ENCODE results near the gene TMEM139.

DNA sequence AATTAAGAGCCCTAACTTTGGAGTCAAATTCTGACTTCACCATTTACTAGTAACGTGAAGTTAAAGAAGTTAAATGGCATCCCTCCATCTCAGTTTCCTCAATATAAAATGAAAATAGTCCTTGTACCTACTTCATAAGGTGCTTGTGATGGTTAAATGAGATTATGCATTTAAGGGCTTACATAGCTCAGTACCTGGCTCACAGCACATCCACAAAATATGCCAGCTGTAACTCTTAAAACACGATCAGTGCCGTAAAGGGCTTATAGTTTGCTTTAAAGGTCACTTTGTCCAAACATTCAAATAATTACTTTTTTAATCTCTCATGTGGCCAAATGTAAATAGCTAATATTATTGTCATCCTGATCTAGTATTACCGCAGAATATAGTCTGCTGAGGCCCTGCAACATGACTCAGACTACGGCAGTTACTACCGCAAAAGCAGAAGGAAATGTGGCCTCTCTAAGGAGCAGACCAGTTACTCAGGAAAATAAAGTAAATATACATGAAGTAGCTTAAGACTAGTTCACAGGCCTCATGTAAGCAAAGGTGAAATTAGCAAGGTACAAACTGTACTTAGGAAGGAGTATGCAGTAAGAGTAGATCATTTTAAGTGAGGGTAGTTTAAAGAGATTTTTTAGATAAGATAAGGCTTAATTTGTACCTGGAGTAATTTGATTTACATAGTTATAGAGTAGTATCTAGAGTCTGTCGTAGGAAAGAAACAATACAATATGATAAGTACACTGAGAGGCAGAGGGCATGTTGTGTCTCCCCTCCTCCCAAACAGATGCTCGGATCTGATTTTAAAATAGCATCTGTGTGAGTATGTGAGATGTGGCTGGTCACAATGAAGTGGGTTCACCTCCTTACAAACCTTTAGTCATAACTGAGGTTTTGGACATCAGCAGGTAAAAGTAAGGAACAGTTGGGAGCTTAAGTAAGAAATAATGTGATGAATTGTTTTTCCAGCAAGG lies 16.5 kb downstream of the TMEM139 start:
- TF ChIP-seq, protein P1, sequence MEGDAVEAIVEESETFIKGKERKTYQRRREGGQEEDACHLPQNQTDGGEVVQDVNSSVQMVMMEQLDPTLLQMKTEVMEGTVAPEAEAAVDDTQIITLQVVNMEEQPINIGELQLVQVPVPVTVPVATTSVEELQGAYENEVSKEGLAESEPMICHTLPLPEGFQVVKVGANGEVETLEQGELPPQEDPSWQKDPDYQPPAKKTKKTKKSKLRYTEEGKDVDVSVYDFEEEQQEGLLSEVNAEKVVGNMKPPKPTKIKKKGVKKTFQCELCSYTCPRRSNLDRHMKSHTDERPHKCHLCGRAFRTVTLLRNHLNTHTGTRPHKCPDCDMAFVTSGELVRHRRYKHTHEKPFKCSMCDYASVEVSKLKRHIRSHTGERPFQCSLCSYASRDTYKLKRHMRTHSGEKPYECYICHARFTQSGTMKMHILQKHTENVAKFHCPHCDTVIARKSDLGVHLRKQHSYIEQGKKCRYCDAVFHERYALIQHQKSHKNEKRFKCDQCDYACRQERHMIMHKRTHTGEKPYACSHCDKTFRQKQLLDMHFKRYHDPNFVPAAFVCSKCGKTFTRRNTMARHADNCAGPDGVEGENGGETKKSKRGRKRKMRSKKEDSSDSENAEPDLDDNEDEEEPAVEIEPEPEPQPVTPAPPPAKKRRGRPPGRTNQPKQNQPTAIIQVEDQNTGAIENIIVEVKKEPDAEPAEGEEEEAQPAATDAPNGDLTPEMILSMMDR (IDR thresholded peaks at IDR 0.05; ENCODE audit: low read depth, low read length) = no peak
- no peak for TF ChIP-seq EZH2phosphoT487 (IDR thresholded peaks at IDR 0.05; ENCODE audit: low read depth)

All from OCI-LY3 (cell line).